SK-N-SH treated with all-trans-retinoic acid at 6 μM for 48 hours (cell line): ENCODE measurements around the gene MT1F.

Source experiments
- ATAC-seq: fragments of 200-7000 bp; cut with Tn5 transposase; 3 replicates; pipeline ENCODE4 v1.9.1; 2020; ENCODE audit warnings: mild to moderate bottlenecking, moderate library complexity
- ARNTL ChIP-seq: fragments of 450-650 bp; formaldehyde crosslinking; IDR thresholded peaks from 2 replicates; pipeline ENCODE4 v1.5.0; 2020; ENCODE audit warnings: low read depth, mild to moderate bottlenecking, moderate library complexity, borderline replicate concordance
- BACH2 ChIP-seq: fragments of 250-450 bp; sonication (Bioruptor Pico); IDR thresholded peaks from 2 replicates; pipeline ENCODE4 v1.9.0; 2021; ENCODE audit warnings: mild to moderate bottlenecking, borderline replicate concordance
- ESRRG ChIP-seq: fragments of 250-450 bp; sonication (Bioruptor Pico); IDR thresholded peaks from 2 replicates; pipeline ENCODE4 v1.6.1; 2021; ENCODE audit warnings: mild to moderate bottlenecking
- GLIS3 ChIP-seq: fragments of 250-450 bp; sonication (Bioruptor Pico); IDR thresholded peaks from 2 replicates; pipeline ENCODE4 v1.5.0; 2020; ENCODE audit warnings: mild to moderate bottlenecking, moderate library complexity
- ISL1 ChIP-seq: fragments of 250-450 bp; sonication (Bioruptor Pico); IDR thresholded peaks from 2 replicates; pipeline ENCODE4 v2.1.2; 2022; ENCODE audit warnings: mild to moderate bottlenecking, moderate library complexity
- OSR1 ChIP-seq: fragments of 250-450 bp; sonication (Bioruptor Pico); IDR thresholded peaks from 2 replicates; pipeline ENCODE4 v1.8.0; 2022; ENCODE audit warnings: moderate library complexity, mild to moderate bottlenecking, inconsistent platforms
- PPARA ChIP-seq: fragments of 250-450 bp; sonication (Bioruptor Pico); IDR thresholded peaks from 2 replicates; pipeline ENCODE4 v1.5.0; 2020; ENCODE audit warnings: mild to moderate bottlenecking, borderline replicate concordance
- RARB ChIP-seq: fragments of 250-450 bp; sonication (Bioruptor Pico); IDR thresholded peaks from 2 replicates; pipeline ENCODE4 v1.8.0; 2021; ENCODE audit warnings: mild to moderate bottlenecking, moderate library complexity
- SNAI2 ChIP-seq: fragments of 250-450 bp; sonication (Bioruptor Pico); IDR thresholded peaks from 2 replicates; pipeline ENCODE4 v1.5.0; 2020; ENCODE audit warnings: mild to moderate bottlenecking, moderate library complexity
- TCF4 ChIP-seq: fragments of 250-450 bp; sonication (Bioruptor Pico); IDR thresholded peaks from 2 replicates; pipeline ENCODE4 v1.8.0; 2021; ENCODE audit warnings: mild to moderate bottlenecking, moderate library complexity, borderline replicate concordance
- TOX ChIP-seq: fragments of 250-450 bp; sonication (Bioruptor Pico); IDR thresholded peaks from 2 replicates; pipeline ENCODE4 v1.8.0; 2021; ENCODE audit warnings: mild to moderate bottlenecking, moderate library complexity, borderline replicate concordance
- ZC3H10 ChIP-seq: fragments of 250-450 bp; sonication (Bioruptor Pico); IDR thresholded peaks from 2 replicates; pipeline ENCODE4 v1.5.1; 2021; ENCODE audit warnings: mild to moderate bottlenecking, moderate library complexity
- ZFP3 ChIP-seq: fragments of 250-450 bp; sonication (Bioruptor Pico); IDR thresholded peaks from 2 replicates; pipeline ENCODE4 v1.5.0; 2020; ENCODE audit warnings: mild to moderate bottlenecking, moderate library complexity
- ZFP30 ChIP-seq: fragments of 450-650 bp; formaldehyde crosslinking; IDR thresholded peaks from 2 replicates; pipeline ENCODE4 v1.5.0; 2022; ENCODE audit warnings: mild to moderate bottlenecking, moderate library complexity
- ZNF565 ChIP-seq: fragments of 450-650 bp; formaldehyde crosslinking; conservative IDR thresholded peaks from 2 replicates; pipeline ENCODE4 v1.5.0; 2020; ENCODE audit warnings: low read depth, mild to moderate bottlenecking, moderate library complexity
- ZNF70 ChIP-seq: fragments of 450-650 bp; formaldehyde crosslinking; IDR thresholded peaks from 2 replicates; pipeline ENCODE4 v1.5.0; 2020; ENCODE audit warnings: mild to moderate bottlenecking, moderate library complexity
- ZNF8 ChIP-seq: fragments of 450-650 bp; formaldehyde crosslinking; IDR thresholded peaks from 2 replicates; pipeline ENCODE4 v1.5.0; 2020; ENCODE audit warnings: mild to moderate bottlenecking, moderate library complexity
- TF ChIP-seq, protein P1 (sequence below): fragments of 250-450 bp; sonication (Bioruptor Pico); IDR thresholded peaks from 2 replicates; pipeline ENCODE4 v1.8.0; 2020; ENCODE audit warnings: mild to moderate bottlenecking, moderate library complexity, borderline replicate concordance
- TF ChIP-seq, protein P2 (sequence below): fragments of 250-450 bp; sonication (Bioruptor Pico); IDR thresholded peaks from 2 replicates; pipeline ENCODE4 v1.5.1; 2020; ENCODE audit warnings: low read depth, mild to moderate bottlenecking, moderate library complexity
- TF ChIP-seq, protein P3 (sequence below): fragments of 250-450 bp; sonication (Bioruptor Pico); IDR thresholded peaks from 2 replicates; pipeline ENCODE4 v1.8.0; 2021; ENCODE audit warnings: low read depth, mild to moderate bottlenecking, moderate library complexity, borderline replicate concordance
- TF ChIP-seq, protein P4 (sequence below): fragments of 250-450 bp; sonication (Bioruptor Pico); IDR thresholded peaks from 2 replicates; pipeline ENCODE4 v1.5.0; 2020; ENCODE audit warnings: mild to moderate bottlenecking, moderate library complexity

The MT1F gene

DNA sequence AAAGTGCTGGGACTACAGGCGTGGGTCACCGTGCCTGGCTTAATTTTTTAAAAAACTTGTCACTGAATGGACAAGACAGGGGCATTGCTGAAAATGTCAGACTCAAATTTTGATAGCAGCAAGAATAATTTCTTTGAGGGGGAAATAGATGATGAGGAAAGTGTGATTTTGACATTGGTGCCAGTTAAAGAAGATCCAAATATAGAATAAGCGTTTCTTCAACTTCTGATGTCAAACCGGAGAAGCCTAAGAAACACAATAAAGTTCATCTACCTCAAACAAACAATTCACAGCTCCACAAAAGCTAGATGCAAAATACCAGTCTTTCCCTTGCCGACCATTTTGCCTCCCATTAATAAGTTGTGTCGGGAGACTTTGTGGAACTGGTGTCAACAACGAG lies 29.0 kb downstream of the MT1F start (continued):
- TF ChIP-seq, protein P1, sequence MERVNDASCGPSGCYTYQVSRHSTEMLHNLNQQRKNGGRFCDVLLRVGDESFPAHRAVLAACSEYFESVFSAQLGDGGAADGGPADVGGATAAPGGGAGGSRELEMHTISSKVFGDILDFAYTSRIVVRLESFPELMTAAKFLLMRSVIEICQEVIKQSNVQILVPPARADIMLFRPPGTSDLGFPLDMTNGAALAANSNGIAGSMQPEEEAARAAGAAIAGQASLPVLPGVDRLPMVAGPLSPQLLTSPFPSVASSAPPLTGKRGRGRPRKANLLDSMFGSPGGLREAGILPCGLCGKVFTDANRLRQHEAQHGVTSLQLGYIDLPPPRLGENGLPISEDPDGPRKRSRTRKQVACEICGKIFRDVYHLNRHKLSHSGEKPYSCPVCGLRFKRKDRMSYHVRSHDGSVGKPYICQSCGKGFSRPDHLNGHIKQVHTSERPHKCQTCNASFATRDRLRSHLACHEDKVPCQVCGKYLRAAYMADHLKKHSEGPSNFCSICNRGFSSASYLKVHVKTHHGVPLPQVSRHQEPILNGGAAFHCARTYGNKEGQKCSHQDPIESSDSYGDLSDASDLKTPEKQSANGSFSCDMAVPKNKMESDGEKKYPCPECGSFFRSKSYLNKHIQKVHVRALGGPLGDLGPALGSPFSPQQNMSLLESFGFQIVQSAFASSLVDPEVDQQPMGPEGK, result no peak
- TF ChIP-seq, all 23 proteins: peak for 0

DNA sequence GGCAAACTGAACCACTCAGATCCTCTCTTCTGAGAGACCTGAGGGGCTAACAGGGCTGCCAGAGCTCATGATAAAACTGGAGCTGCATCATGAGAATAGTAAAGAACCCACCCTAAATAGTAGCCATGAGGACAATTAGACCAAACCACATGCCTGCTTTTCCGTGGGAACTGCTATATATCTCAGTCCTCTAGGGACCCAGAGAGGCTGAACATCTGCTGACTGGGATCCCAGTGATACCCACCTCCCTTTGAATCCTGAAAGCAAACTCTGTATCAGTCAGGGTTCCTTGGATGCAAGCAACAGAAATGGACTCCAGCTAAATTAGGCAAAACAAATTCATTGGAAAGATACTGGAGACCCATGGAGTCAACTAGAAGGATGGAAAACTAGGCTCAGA lies 31.0 kb downstream of the MT1F start:
- TF ChIP-seq RARB (CRISPR knock-in tag) (no peak), ZNF70 (CRISPR knock-in tag) (no peak), ZNF565 (no peak), OSR1 (no peak), ESRRG (no peak), ZFP3 (CRISPR knock-in tag) (no peak), PPARA (CRISPR knock-in tag) (no peak), ISL1 (no peak), GLIS3 (no peak), ARNTL (CRISPR knock-in tag) (no peak), TOX (no peak)
- TF ChIP-seq, protein P2, sequence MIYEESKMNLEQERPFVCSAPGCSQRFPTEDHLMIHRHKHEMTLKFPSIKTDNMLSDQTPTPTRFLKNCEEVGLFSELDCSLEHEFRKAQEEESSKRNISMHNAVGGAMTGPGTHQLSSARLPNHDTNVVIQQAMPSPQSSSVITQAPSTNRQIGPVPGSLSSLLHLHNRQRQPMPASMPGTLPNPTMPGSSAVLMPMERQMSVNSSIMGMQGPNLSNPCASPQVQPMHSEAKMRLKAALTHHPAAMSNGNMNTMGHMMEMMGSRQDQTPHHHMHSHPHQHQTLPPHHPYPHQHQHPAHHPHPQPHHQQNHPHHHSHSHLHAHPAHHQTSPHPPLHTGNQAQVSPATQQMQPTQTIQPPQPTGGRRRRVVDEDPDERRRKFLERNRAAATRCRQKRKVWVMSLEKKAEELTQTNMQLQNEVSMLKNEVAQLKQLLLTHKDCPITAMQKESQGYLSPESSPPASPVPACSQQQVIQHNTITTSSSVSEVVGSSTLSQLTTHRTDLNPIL, result no peak
- TF ChIP-seq, protein P3, sequence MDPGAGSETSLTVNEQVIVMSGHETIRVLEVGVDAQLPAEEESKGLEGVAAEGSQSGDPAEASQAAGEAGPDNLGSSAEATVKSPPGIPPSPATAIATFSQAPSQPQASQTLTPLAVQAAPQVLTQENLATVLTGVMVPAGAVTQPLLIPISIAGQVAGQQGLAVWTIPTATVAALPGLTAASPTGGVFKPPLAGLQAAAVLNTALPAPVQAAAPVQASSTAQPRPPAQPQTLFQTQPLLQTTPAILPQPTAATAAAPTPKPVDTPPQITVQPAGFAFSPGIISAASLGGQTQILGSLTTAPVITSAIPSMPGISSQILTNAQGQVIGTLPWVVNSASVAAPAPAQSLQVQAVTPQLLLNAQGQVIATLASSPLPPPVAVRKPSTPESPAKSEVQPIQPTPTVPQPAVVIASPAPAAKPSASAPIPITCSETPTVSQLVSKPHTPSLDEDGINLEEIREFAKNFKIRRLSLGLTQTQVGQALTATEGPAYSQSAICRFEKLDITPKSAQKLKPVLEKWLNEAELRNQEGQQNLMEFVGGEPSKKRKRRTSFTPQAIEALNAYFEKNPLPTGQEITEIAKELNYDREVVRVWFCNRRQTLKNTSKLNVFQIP (CRISPR knock-in tag), result no peak
- no peak for ATAC-seq

DNA sequence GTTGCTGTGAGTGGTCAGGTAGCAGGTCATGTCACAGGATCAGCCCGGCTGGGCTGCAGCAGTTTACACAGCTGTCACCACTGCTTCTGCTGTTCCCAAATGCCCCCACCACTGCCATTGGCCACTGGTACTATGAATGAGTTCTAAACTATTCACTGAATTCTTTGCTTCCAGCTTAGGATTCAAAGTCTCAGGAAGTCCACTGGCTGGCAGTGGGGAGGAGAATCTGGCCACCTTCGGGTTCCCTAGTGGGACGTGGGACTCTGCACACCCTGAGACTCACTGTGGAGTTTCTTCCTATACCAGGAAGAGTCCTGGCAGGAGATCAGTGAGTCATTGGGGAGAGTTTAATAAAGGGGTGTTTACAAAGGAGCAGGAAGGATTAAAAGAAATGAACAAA lies 31.4 kb downstream of the MT1F start:
- no peak for ATAC-seq
- no peak for TF ChIP-seq ZNF565
- TF ChIP-seq PPARA (CRISPR knock-in tag), result no peak
- TF ChIP-seq, protein P3 (CRISPR knock-in tag), result no peak
- TF ChIP-seq ARNTL (CRISPR knock-in tag), result no peak
- TF ChIP-seq TCF4 (CRISPR knock-in tag), result no peak
- TF ChIP-seq SNAI2 (CRISPR knock-in tag), result no peak
- TF ChIP-seq ISL1, result no peak
- no peak for TF ChIP-seq ZNF8
- TF ChIP-seq, protein P1, result no peak
- TF ChIP-seq ZC3H10 (CRISPR knock-in tag), result no peak
- TF ChIP-seq ZFP3 (CRISPR knock-in tag), result no peak
- TF ChIP-seq GLIS3, result no peak
- TF ChIP-seq, protein P4, sequence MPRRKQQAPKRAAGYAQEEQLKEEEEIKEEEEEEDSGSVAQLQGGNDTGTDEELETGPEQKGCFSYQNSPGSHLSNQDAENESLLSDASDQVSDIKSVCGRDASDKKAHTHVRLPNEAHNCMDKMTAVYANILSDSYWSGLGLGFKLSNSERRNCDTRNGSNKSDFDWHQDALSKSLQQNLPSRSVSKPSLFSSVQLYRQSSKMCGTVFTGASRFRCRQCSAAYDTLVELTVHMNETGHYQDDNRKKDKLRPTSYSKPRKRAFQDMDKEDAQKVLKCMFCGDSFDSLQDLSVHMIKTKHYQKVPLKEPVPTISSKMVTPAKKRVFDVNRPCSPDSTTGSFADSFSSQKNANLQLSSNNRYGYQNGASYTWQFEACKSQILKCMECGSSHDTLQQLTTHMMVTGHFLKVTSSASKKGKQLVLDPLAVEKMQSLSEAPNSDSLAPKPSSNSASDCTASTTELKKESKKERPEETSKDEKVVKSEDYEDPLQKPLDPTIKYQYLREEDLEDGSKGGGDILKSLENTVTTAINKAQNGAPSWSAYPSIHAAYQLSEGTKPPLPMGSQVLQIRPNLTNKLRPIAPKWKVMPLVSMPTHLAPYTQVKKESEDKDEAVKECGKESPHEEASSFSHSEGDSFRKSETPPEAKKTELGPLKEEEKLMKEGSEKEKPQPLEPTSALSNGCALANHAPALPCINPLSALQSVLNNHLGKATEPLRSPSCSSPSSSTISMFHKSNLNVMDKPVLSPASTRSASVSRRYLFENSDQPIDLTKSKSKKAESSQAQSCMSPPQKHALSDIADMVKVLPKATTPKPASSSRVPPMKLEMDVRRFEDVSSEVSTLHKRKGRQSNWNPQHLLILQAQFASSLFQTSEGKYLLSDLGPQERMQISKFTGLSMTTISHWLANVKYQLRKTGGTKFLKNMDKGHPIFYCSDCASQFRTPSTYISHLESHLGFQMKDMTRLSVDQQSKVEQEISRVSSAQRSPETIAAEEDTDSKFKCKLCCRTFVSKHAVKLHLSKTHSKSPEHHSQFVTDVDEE (CRISPR knock-in tag), result no peak
- TF ChIP-seq ZNF70 (CRISPR knock-in tag), result no peak
- no peak for TF ChIP-seq ZFP30 (CRISPR knock-in tag)
- no peak for TF ChIP-seq ESRRG
- TF ChIP-seq TOX, result no peak
- no peak for TF ChIP-seq BACH2
- no peak for TF ChIP-seq RARB (CRISPR knock-in tag)
